Stomach (tissue), 9 donors: Measurements from ENCODE around the gene TTC38. TPM values are rescaled to one million over a fixed set of nuclear protein-coding genes. Genes with fewer than 3 reads are reported as not detected.

ENCODE experiments used
- DNase-seq, 2 donors: peaks; one replicate each; pipeline versions ENCODE4 v3.0.0 to v3.0.0-alpha.2; 2013 to 2019
- H3K27ac ChIP-seq, 5 donors: fragments of 200-600 bp in 4 of 5; sonication (generic) in 4 of 5; one replicate each; pipeline ENCODE4 v1.5.1; 2013 to 2019; ENCODE audit warnings: mild to moderate bottlenecking in 1 of 5, moderate library complexity in 1 of 5
- H3K27me3 ChIP-seq, 3 donors: fragments of 200-600 bp; sonication (generic); one replicate each; pipeline ENCODE4 v1.5.1; 2017 to 2019; ENCODE audit warnings: mixed run types in 1 of 3
- H3K36me3 ChIP-seq, 4 donors: fragments of 200-600 bp; sonication (generic); 1 replicate in 3 of 4; 2 replicates in 1 of 4; pipeline ENCODE4 v1.5.1; 2016 to 2019
- H3K4me1 ChIP-seq, 4 donors: fragments of 200-600 bp; sonication (generic); one replicate each; pipeline ENCODE4 v1.5.1; 2016 to 2019
- H3K4me3 ChIP-seq, 4 donors: fragments of 200-600 bp; sonication (generic) in 3 of 4; one replicate each; pipeline ENCODE4 v1.5.1; 2016 to 2019; ENCODE audit warnings: mild to moderate bottlenecking in 1 of 4
- H3K9me3 ChIP-seq, 4 donors: fragments of 200-600 bp; sonication (generic); one replicate each; pipeline ENCODE4 v1.5.1; 2016 to 2019
- CTCF ChIP-seq, 7 experiments: fragments of 450-650 bp in 4 of 7; fragments of 200-600 bp in 3 of 7; sonication (generic) in 3 of 7; IDR thresholded peaks; one replicate each; pipeline ENCODE4 v1.5.1; 2016 to 2019; ENCODE audit warnings: antibody characterized with exemption in 7 of 7, control low read depth in 2 of 7, mild to moderate bottlenecking in 1 of 7
- EP300 ChIP-seq: sonication (generic); formaldehyde crosslinking; IDR thresholded peaks from one replicate; pipeline ENCODE4 v1.6.1; 2017; ENCODE audit warnings: antibody characterized with exemption
- POLR2A ChIP-seq, 4 donors: fragments of 450-650 bp; IDR thresholded peaks; one replicate each; pipeline ENCODE4 v1.6.1; 2016; ENCODE audit warnings: antibody characterized with exemption in 4 of 4, control low read depth in 2 of 4, mild to moderate bottlenecking in 1 of 4, moderate library complexity in 1 of 4
- POLR2AphosphoS5 ChIP-seq, 3 donors: sonication (generic); formaldehyde crosslinking; IDR thresholded peaks; one replicate each; pipeline ENCODE4 v1.6.1; 2016; ENCODE audit warnings: antibody characterized with exemption in 3 of 3
- WGBS, 5 donors: extraction: QIAGEN DNeasy Blood & Tissue Kit in 3 of 5; methylation state at CpG; one replicate each; pipeline versions ENCODE4 v1.1.5 to v1.1.7; 2013 to 2018; 5-methylcytosine and 5-hydroxymethylcytosine counted together
- intact Hi-C: fragments of 100-400 bp; cut with DNase I; formaldehyde crosslinking; loops from one replicate; pipeline ENCODE4 v1.15.1; 2023; ENCODE audit warnings: low total_unique reads
- polyA plus RNA-seq, 3 donors: library from polyadenylated mRNA; stranded (reverse); fragments of 200-250 nt; gene quantifications; one replicate each; pipeline ENCODE4 v1.2.3, GENCODE V29; 2013
- total RNA-seq, 5 donors: library from RNA; depleted of rRNA; stranded (reverse); fragments of >200 nt; gene quantifications; one replicate each; pipeline versions ENCODE4 v1.1.0 to v1.2.3, GENCODE V29; 2014 to 2016
- donor health status: healthy with polysubstance abuse.
- donor health status: Bipolar disorder and iron deficiency.
- donor health status: healthy.

The TTC38 gene
- total and polyA plus RNA-seq, 8 donors: 20.0 to 411 (median 38.4) TPM

GRCh38 chr22:46290843-46291785 is 23.3 kb downstream of the TTC38 start:
- H3K27ac ChIP-seq: no peak overlapping the region
- intact Hi-C loops: no loop called here
- H3K4me1 ChIP-seq: peaks cover 6 to 26% (median 18%) of the 10 kb centered on the region in 4 donors
- H3K36me3 ChIP-seq: peaks cover 40 to 80% (median 78%) of the 10 kb centered on the region in 4 donors
- H3K9me3 ChIP-seq: peaks cover 0 to 12% (median 5%) of the 10 kb centered on the region in 4 donors
- H3K4me3 ChIP-seq: no peak overlapping the region
- no peaks in the 10 kb centered on the region for H3K27me3 ChIP-seq
- WGBS, 5 donors: 88 to 99% (median 94%) methylated on average over 18 to 23 of the region's 23 CpGs
- no peak for TF ChIP-seq EP300
- TF ChIP-seq CTCF (IDR thresholded peaks at IDR 0.05): no peak
- TF ChIP-seq POLR2AphosphoS5 (IDR thresholded peaks at IDR 0.05): no peak
- TF ChIP-seq POLR2A (IDR thresholded peaks at IDR 0.05): no peak
- DNase-seq: no peak

GRCh38 chr22:46292173-46292572 is 24.4 kb downstream of the TTC38 start:
- peaks cover 12 to 32% (median 24%) of the 10 kb centered on the region in 4 donors for H3K4me1 ChIP-seq
- peak overlapping the region in 2 of 5 donors; percentile 8 to 37 for H3K27ac ChIP-seq
- H3K9me3 ChIP-seq: peaks cover 0 to 12% (median 5%) of the 10 kb centered on the region in 4 donors
- WGBS, 5 donors: 75 to 98% (median 92%) methylated on average over 3 of the region's 3 CpGs
- intact Hi-C loops: no loop called here
- no peak for DNase-seq
- H3K36me3 ChIP-seq: peaks cover 32 to 69% (median 68%) of the 10 kb centered on the region in 4 donors
- H3K27me3 ChIP-seq: no peaks in the 10 kb centered on the region
- no peak for TF ChIP-seq POLR2AphosphoS5 (IDR thresholded peaks at IDR 0.05)
- no peak for TF ChIP-seq POLR2A (IDR thresholded peaks at IDR 0.05)
- no peak for TF ChIP-seq EP300
- TF ChIP-seq CTCF (IDR thresholded peaks at IDR 0.05): no peak
- no peak overlapping the region for H3K4me3 ChIP-seq

GRCh38 chr22:46292732-46293131 is 24.9 kb downstream of the TTC38 start:
- H3K27me3 ChIP-seq: no peaks in the 10 kb centered on the region
- no peak overlapping the region for H3K4me3 ChIP-seq
- peaks cover 16 to 32% (median 26%) of the 10 kb centered on the region in 4 donors for H3K4me1 ChIP-seq
- intact Hi-C loops: no loop called here
- H3K36me3 ChIP-seq: peaks cover 30 to 64% (median 62%) of the 10 kb centered on the region in 4 donors
- DNase-seq: no peak
- no peak for TF ChIP-seq POLR2A (IDR thresholded peaks at IDR 0.05)
- no peak for TF ChIP-seq POLR2AphosphoS5 (IDR thresholded peaks at IDR 0.05)
- TF ChIP-seq EP300: no peak
- no peak for TF ChIP-seq CTCF (IDR thresholded peaks at IDR 0.05)
- H3K9me3 ChIP-seq: peaks cover 0 to 12% (median 5%) of the 10 kb centered on the region in 4 donors
- peak overlapping the region in 3 of 5 donors; percentile 8 to 37 (median 10) for H3K27ac ChIP-seq
- WGBS, 5 donors: 82 to 94% (median 89%) methylated on average over 14 of the region's 14 CpGs

- H3K9me3 ChIP-seq: peaks cover 0 to 12% (median 5%) of the 10 kb centered on the region in 4 donors
- peak in 1 of 2 donors; percentile 54 for DNase-seq
- intact Hi-C loops: no loop called here
- no peaks in the 10 kb centered on the region for H3K27me3 ChIP-seq
- no peak for TF ChIP-seq POLR2AphosphoS5 (IDR thresholded peaks at IDR 0.05)
- WGBS, 5 donors: 73 to 88% (median 83%) methylated on average over 7 to 11 of the region's 11 CpGs
- H3K36me3 ChIP-seq: peaks cover 25 to 54% (median 52%) of the 10 kb centered on the region in 4 donors
- no peak overlapping the region for H3K4me3 ChIP-seq
- peaks cover 16 to 29% (median 24%) of the 10 kb centered on the region in 4 donors for H3K4me1 ChIP-seq
- H3K27ac ChIP-seq: peak overlapping the region in 1 of 5 donors; percentile 37
Observed at GRCh38 chr22:46293577-46294260, 25.9 kb downstream of the TTC38 start.
